ENCODE results near the gene RBM24.

DNA sequence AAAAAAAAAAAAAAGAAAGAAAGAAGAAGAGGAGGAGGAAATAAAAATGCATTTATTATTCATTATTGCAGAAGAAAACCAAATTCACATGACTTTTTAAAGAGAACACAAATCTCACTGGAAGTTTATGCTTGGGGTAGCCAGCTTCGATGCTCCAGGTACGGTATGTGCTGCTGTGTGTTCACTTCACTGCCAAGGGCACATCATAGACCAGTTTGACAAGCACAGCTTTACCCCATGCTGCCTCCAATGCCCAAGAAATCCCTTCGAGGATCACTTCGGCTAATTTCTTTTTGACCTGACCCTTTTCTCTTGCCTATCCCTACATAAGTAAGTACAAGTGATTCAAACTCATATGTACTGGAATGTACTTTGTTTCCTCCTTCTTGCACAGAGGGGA, 41.9 kb upstream of the RBM24 start:
- TF ChIP-seq, protein P1, sequence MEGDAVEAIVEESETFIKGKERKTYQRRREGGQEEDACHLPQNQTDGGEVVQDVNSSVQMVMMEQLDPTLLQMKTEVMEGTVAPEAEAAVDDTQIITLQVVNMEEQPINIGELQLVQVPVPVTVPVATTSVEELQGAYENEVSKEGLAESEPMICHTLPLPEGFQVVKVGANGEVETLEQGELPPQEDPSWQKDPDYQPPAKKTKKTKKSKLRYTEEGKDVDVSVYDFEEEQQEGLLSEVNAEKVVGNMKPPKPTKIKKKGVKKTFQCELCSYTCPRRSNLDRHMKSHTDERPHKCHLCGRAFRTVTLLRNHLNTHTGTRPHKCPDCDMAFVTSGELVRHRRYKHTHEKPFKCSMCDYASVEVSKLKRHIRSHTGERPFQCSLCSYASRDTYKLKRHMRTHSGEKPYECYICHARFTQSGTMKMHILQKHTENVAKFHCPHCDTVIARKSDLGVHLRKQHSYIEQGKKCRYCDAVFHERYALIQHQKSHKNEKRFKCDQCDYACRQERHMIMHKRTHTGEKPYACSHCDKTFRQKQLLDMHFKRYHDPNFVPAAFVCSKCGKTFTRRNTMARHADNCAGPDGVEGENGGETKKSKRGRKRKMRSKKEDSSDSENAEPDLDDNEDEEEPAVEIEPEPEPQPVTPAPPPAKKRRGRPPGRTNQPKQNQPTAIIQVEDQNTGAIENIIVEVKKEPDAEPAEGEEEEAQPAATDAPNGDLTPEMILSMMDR (IDR thresholded peaks at IDR 0.05; ENCODE audit: low read length): no peak
- no peak for TF ChIP-seq EZH2 (optimal IDR thresholded peaks at IDR 0.05; ENCODE audit: low read depth, low read length)
- TF ChIP-seq EZH2phosphoT487 (IDR thresholded peaks at IDR 0.05; ENCODE audit: low read length): no peak

Data from MM.1S (cell line).